ENCODE measurements around the gene TPRA1. TPM values are rescaled to one million over a fixed set of nuclear protein-coding genes. Genes with fewer than 3 reads are reported as not detected.
A peak's percentile ranks its signal among the peaks of the same experiment; 100 is the strongest.

Gene TPRA1
- total and polyA plus RNA-seq, 2 of the 4 experiments (the other 2 are of a cell fraction) = 17.9 to 40.1 TPM

DNA sequence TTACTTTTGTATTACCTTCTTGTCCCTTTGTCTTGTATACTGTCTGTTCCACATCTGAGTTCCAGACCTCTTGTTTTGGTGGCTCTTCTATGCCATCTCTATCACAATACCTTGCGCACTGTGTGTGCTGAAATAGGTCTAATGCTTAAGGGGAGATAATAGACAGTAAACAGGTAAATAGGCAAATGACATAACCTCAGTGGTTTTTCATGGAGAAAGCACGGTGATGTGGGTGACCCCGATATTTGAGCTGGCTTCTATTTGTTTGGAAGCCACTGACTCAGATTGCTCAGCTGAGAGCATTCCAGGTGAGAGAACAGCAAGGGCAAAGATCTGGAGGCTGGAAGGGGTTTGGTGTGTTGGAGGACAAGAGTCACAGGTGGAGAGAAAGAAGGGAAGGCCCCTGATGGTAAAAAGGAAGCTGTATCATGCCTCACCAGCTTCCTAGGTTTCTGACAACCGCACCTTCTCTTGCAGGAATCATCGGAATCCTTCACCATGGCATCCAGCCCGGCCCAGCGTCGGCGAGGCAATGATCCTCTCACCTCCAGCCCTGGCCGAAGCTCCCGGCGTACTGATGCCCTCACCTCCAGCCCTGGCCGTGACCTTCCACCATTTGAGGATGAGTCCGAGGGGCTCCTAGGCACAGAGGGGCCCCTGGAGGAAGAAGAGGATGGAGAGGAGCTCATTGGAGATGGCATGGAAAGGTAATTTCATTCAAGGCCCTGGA, 8.5 kb upstream of the TPRA1 start:
- H3K9me1 ChIP-seq (ENCODE audit: insufficient read depth, low read length) = peaks cover 6% of the 10 kb centered on the region; the same call in 1 of the 2 replicates
- no peak overlapping the region for H2BK15ac ChIP-seq (ENCODE audit: low read depth, low read length)
- H3K9ac ChIP-seq (ENCODE audit: low read depth, low read length) = peak overlapping the region; percentile 56; the same call in 1 of the 2 replicates
- H3K4me3 ChIP-seq (ENCODE audit: insufficient read depth, low read depth, low read length) = peak overlapping the region; percentile 52
- H2AK5ac ChIP-seq (ENCODE audit: low read depth, low read length) = peak overlapping the region; percentile 88; the same call in 1 of the 2 replicates
- H3K18ac ChIP-seq (ENCODE audit: low read depth, low read length) = no peak overlapping the region
- H3K79me1 ChIP-seq (ENCODE audit: low read depth in 1 of 2, low read length in 2 of 2) = peaks cover 13 to 28% of the 10 kb centered on the region in 2 experiments
- TF ChIP-seq MAZ (IDR thresholded peaks at IDR 0.05; ENCODE audit: borderline replicate concordance, low read depth, low read length) (no peak), FOS (IDR thresholded peaks at IDR 0.05; ENCODE audit: low read depth, low read length) (no peak), MXI1 (IDR thresholded peaks at IDR 0.05; ENCODE audit: borderline replicate concordance, low read depth, low read length) (no peak), RCOR1 (IDR thresholded peaks at IDR 0.05; ENCODE audit: insufficient replicate concordance, low read length) (no peak), RFX5 (IDR thresholded peaks at IDR 0.05; ENCODE audit: low read depth, low read length) (no peak)
- TF ChIP-seq, protein P1, sequence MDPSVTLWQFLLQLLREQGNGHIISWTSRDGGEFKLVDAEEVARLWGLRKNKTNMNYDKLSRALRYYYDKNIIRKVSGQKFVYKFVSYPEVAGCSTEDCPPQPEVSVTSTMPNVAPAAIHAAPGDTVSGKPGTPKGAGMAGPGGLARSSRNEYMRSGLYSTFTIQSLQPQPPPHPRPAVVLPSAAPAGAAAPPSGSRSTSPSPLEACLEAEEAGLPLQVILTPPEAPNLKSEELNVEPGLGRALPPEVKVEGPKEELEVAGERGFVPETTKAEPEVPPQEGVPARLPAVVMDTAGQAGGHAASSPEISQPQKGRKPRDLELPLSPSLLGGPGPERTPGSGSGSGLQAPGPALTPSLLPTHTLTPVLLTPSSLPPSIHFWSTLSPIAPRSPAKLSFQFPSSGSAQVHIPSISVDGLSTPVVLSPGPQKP (IDR thresholded peaks at IDR 0.05; ENCODE audit: borderline replicate concordance, low read depth, low read length) = no peak
- 27% methylated on average over 2 of the region's 14 CpGs; no CpG with 5 or more reads in 1 of the 2 experiments for WGBS, 2 experiments (ENCODE audit: extremely low coverage in 2 of 2, insufficient read length in 1 of 2)
- in situ Hi-C loops (cut with MboI; ENCODE audit: low sequenced_read_pairs) = no loop called here
- no peak for DNase-seq
- peaks cover 2% of the 10 kb centered on the region; the same call in 1 of the 2 replicates for H3K36me3 ChIP-seq (ENCODE audit: control insufficient read depth, insufficient read depth, low read length)
- peak overlapping the region; percentile 41; the same call in 1 of the 2 replicates for H3K4ac ChIP-seq (ENCODE audit: low read depth, low read length)
- peak overlapping the region; percentile 53; the same call in 1 of the 2 replicates for H3K56ac ChIP-seq (ENCODE audit: extremely low read depth, insufficient read depth, low read length)
- H4K5ac ChIP-seq (ENCODE audit: low read depth, low read length) = no peak overlapping the region
- no peaks in the 10 kb centered on the region for H4K20me1 ChIP-seq (ENCODE audit: insufficient read depth, low read length)
- H4K8ac ChIP-seq (ENCODE audit: low read depth in 2 of 2, low read length in 2 of 2) = peak overlapping the region; percentile 54 to 79; a peak in 3 of 4 replicates
- no TSS peak for BruUV-seq (replicated peaks)
- intact Hi-C loops (cut with micrococcal nuclease) = no loop called here
- POLR2A ChIA-PET (ENCODE audit: unreplicated experiment) = no interaction called here
- H2AK9ac ChIP-seq (replicated peaks; ENCODE audit: low read depth, low read length, poor library complexity) = peak overlapping the region; percentile 55
- peak overlapping the region; percentile 60; the same call in 1 of the 2 replicates for H3K23ac ChIP-seq (ENCODE audit: low read depth, low read length)
- CTCF ChIA-PET = interaction anchor here (0.7 to 1.2 kb wide), 2 partner anchors 10 to 24 kb away, joined by 3 to 4 read pairs; no protein-coding TSS in a partner anchor
- H2BK20ac ChIP-seq (ENCODE audit: low read depth, low read length) = no peak overlapping the region
- H3K27me3 ChIP-seq (ENCODE audit: control insufficient read depth, insufficient read depth, low read length) = no peaks in the 10 kb centered on the region
- dilution Hi-C loops (cut with HindIII; ENCODE audit: low sequenced_read_pairs, unreplicated experiment) = no loop called here
- peak overlapping the region; percentile 26 for H2AFZ ChIP-seq (replicated peaks; ENCODE audit: low read length, poor library complexity)
- no peak overlapping the region for H2BK5ac ChIP-seq (ENCODE audit: low read depth, low read length, poor library complexity, severe bottlenecking)
- H3K14ac ChIP-seq (replicated peaks; ENCODE audit: low read depth, low read length) = peak overlapping the region; percentile 39; the same call in 1 of the 2 replicates
- no peak for ATAC-seq (ENCODE audit: low read depth)
- peak overlapping the region; percentile 8; the same call in 1 of the 2 replicates for H4K91ac ChIP-seq (ENCODE audit: insufficient read depth, low read depth, low read length)
- no peak overlapping the region for H2BK120ac ChIP-seq (ENCODE audit: low read depth, low read length)
- no peaks in the 10 kb centered on the region for H3K9me3 ChIP-seq (ENCODE audit: control insufficient read depth, insufficient read depth, low read length)
- peaks cover 1% of the 10 kb centered on the region; the same call in 1 of the 2 replicates for H3K4me1 ChIP-seq (ENCODE audit: control insufficient read depth, insufficient read depth, low read length)
- H3K4me2 ChIP-seq (ENCODE audit: low read depth, low read length) = peak overlapping the region; percentile 91
- no peak overlapping the region for H3K27ac ChIP-seq (ENCODE audit: insufficient read depth, low read length)
